ENCODE data around the gene SALL3.

Gene SALL3

GRCh38 chr18:78992041-78993011 lies 12.7 kb downstream of the SALL3 start:
- DNase-seq (ENCODE audit: extremely low read depth, low read depth), result no peak
- TF ChIP-seq CTCF (IDR thresholded peaks at IDR 0.05; ENCODE audit: low read depth, low read length), result no peak

GRCh38 chr18:78993014-78993926 lies 13.7 kb downstream of the SALL3 start:
- no peak for DNase-seq (ENCODE audit: extremely low read depth, low read depth)
- no peak for TF ChIP-seq CTCF (IDR thresholded peaks at IDR 0.05; ENCODE audit: low read depth, low read length)

DNA sequence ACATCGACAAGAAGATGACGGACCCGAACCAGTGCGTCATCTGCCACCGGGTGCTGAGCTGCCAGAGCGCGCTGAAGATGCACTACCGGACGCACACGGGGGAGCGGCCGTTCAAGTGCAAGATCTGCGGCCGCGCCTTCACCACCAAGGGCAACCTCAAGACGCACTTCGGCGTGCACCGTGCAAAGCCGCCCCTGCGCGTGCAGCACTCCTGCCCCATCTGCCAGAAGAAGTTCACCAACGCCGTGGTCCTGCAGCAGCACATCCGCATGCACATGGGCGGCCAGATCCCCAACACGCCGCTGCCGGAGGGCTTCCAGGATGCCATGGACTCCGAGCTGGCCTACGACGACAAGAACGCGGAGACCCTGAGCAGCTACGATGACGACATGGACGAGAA lies 14.4 kb downstream of the SALL3 start:
- no peak for DNase-seq (ENCODE audit: extremely low read depth, low read depth)
- no peak for TF ChIP-seq CTCF (IDR thresholded peaks at IDR 0.05; ENCODE audit: low read depth, low read length)

- no peak for DNase-seq (ENCODE audit: extremely low read depth, low read depth)
- TF ChIP-seq CTCF (IDR thresholded peaks at IDR 0.05; ENCODE audit: low read depth, low read length), result no peak
These were observed 14.9 kb downstream of the SALL3 start for GRCh38 chr18:78994531-78994930.

GRCh38 chr18:78994977-78995582 lies 15.5 kb downstream of the SALL3 start:
- DNase-seq (ENCODE audit: extremely low read depth, low read depth), result no peak
- TF ChIP-seq CTCF (IDR thresholded peaks at IDR 0.05; ENCODE audit: low read depth, low read length), result no peak

- no peak for DNase-seq (ENCODE audit: extremely low read depth, low read depth)
- no peak for TF ChIP-seq CTCF (IDR thresholded peaks at IDR 0.05; ENCODE audit: low read depth, low read length)
These were observed 16.2 kb downstream of the SALL3 start for GRCh38 chr18:78995740-78996395.

All from AG09319 (cell line).